Measurements from ENCODE around the gene RCE1.

GRCh38 chr11:66820901-66821300 lies 22.3 kb upstream of the RCE1 start:
- TF ChIP-seq POLR2AphosphoS5 (IDR thresholded peaks at IDR 0.05; ENCODE audit: borderline replicate concordance, low read depth, low read length) (no peak), EZH2 (IDR thresholded peaks at IDR 0.05) (no peak)

Measured in SK-N-MC (cell line).